NCI-H2029 (cell line): ENCODE measurements around the gene MVB12B.

Experiments used
- DNase-seq: peaks from one replicate; lab custom pipeline; 2025; lab: John Stamatoyannopoulos, UW

The MVB12B gene

GRCh38 chr9:126303488-126303887 lies 23.1 kb upstream of the MVB12B start:
- no peak for DNase-seq

GRCh38 chr9:126304207-126304970 lies 22.2 kb upstream of the MVB12B start:
- DNase-seq = no peak

GRCh38 chr9:126304971-126305320 lies 21.7 kb upstream of the MVB12B start:
- no peak for DNase-seq

- DNase-seq = no peak
Observed at GRCh38 chr9:126306071-126306647, 20.5 kb upstream of the MVB12B start.

GRCh38 chr9:126307322-126308061 lies 19.1 kb upstream of the MVB12B start:
- no peak for DNase-seq

GRCh38 chr9:126309427-126310189 lies 17.0 kb upstream of the MVB12B start:
- no peak for DNase-seq

GRCh38 chr9:126312584-126313551 lies 13.8 kb upstream of the MVB12B start:
- DNase-seq = no peak

- DNase-seq = no peak
Observed at GRCh38 chr9:126316085-126316655, 10.5 kb upstream of the MVB12B start.

GRCh38 chr9:126317513-126317912 lies 9.1 kb upstream of the MVB12B start:
- no peak for DNase-seq

GRCh38 chr9:126318858-126319257 lies 7.8 kb upstream of the MVB12B start:
- DNase-seq = no peak

GRCh38 chr9:126319671-126320070 lies 7.0 kb upstream of the MVB12B start:
- no peak for DNase-seq

GRCh38 chr9:126320158-126320922 lies 6.3 kb upstream of the MVB12B start:
- no peak for DNase-seq

- no peak for DNase-seq
Observed at GRCh38 chr9:126321742-126322141, 4.9 kb upstream of the MVB12B start.

- DNase-seq = no peak
Observed at GRCh38 chr9:126325821-126326220, 808 bp upstream of the MVB12B start.

GRCh38 chr9:126327006-126327713 lies 531 bp downstream of the MVB12B start:
- DNase-seq = no peak

- DNase-seq = no peak
Observed at GRCh38 chr9:126327714-126328185, 1.1 kb downstream of the MVB12B start.

- DNase-seq = no peak
Observed at GRCh38 chr9:126328407-126328806, 1.8 kb downstream of the MVB12B start.

GRCh38 chr9:126329476-126330275 lies 3.0 kb downstream of the MVB12B start:
- DNase-seq = peak; percentile 45
